Activated B cell treated with CpG ODN at 0.5 μM for 24 hours (primary cell): Measurements from ENCODE around the gene BCAM. TPM values are rescaled to one million over a fixed set of nuclear protein-coding genes. Genes with fewer than 3 reads are reported as not detected.
"Not testable (repeated sequence)": the region's sequence is repeated elsewhere in the genome, so short reads cannot be mapped to it uniquely, and the experiment has no call there.

Experiments
- ATAC-seq: fragments of 200-7000 bp; cut with Tn5 transposase; one replicate; pipeline ENCODE4 v1.10.0; 2021; ENCODE audit warnings: low read depth, mild to moderate bottlenecking, moderate library complexity
- CTCF ChIA-PET: fragments of 350-600 bp; sonication (Branson Sonifier 250); formaldehyde crosslinking; loops from one replicate; lab custom pipeline; 2021; ENCODE audit warnings: antibody characterized with exemption; lab: Charles Lee
- POLR2A ChIA-PET: fragments of 350-600 bp; sonication (Branson Sonifier 250); formaldehyde crosslinking; loops from one replicate; lab custom pipeline; 2021; ENCODE audit warnings: antibody characterized with exemption; lab: Charles Lee
- DNase-seq: peaks from one replicate; pipeline ENCODE4 v3.0.0; 2022
- H3K27ac Mint-ChIP-seq: one replicate; pipeline ENCODE4 v1.8.0; 2020; ENCODE audit warnings: mixed read lengths
- H3K27me3 Mint-ChIP-seq: one replicate; pipeline ENCODE4 v1.8.0; 2021; ENCODE audit warnings: mixed read lengths
- H3K36me3 Mint-ChIP-seq: one replicate; pipeline ENCODE4 v1.8.0; 2021; ENCODE audit warnings: low read depth, mixed read lengths
- H3K4me1 Mint-ChIP-seq: one replicate; pipeline ENCODE4 v1.8.0; 2021; ENCODE audit warnings: mixed read lengths
- H3K4me3 Mint-ChIP-seq: one replicate; pipeline ENCODE4 v1.8.0; 2020; ENCODE audit warnings: mild to moderate bottlenecking, mixed read lengths
- H3K9me3 Mint-ChIP-seq: one replicate; pipeline ENCODE4 v1.8.0; 2020; ENCODE audit warnings: mixed read lengths
- CTCF ChIP-seq: fragments of 200-600 bp; IDR thresholded peaks from one replicate; pipeline ENCODE4 v1.8.0; 2022; ENCODE audit warnings: antibody characterized with exemption, mild to moderate bottlenecking
- intact Hi-C: fragments of 100-400 bp; cut with micrococcal nuclease; formaldehyde crosslinking; loops from one replicate; pipeline ENCODE4 v1.15.1; 2024
- total RNA-seq: library from RNA; stranded (reverse); gene quantifications from 2 replicates; pipeline ENCODE4 v1.2.3, GENCODE V29; 2022

BCAM gene
- total RNA-seq, 1 donor from 2014 or later, result not detected

DNA sequence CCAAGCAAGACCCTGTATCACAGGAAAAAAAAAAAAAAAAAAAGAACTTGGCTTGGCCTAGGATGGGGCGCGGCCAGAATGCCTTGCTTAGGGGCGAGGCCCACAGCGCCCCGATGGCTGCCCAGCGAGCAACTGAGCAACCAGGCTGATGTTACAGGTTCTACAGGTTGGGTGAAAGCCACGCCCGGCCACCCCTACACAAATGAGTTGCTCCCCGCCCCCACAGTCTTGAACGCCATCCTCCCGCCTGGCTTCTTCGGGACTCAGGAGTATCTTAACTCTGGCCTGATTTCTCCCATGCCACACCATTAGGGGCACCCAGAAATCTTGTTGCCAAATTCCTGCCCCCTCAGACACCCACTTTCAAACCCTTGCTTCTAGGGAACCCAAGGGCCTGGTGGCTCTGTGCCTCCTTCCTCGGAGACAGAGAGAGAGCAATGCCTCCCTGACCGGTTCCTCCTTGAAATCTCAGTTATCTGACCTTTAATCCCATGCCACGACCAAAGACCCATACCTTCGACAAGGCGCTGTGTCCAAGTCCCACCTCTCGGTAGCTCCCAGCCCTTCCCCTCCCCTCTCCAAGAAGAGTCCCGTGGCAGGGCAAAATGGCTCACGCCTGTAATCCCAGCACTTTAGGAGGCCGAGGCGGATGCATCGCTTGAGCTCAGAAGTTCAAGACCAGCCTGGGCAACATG, 32.4 kb upstream of the BCAM start:
- Mint-ChIP-seq H3K36me3 (no peaks in the 10 kb centered on the region), H3K4me1 (no peaks in the 10 kb centered on the region), H3K27me3 (peaks cover 6% of the 10 kb centered on the region), H3K4me3 (no peak overlapping the region), H3K9me3 (no peaks in the 10 kb centered on the region), H3K27ac (no peak overlapping the region)
- DNase-seq (no peak), ATAC-seq (no peak)
- intact Hi-C loops, result no loop called here
- TF ChIP-seq CTCF, result no peak
- POLR2A ChIA-PET, result interaction anchor here (0.6 kb wide), 1 partner anchor 50 kb away, joined by 7 read pairs; no protein-coding TSS in a partner anchor
- CTCF ChIA-PET, result interaction anchor here (1.2 kb wide), 1 partner anchor 52 kb away, joined by 3 read pairs; no protein-coding TSS in a partner anchor

DNA sequence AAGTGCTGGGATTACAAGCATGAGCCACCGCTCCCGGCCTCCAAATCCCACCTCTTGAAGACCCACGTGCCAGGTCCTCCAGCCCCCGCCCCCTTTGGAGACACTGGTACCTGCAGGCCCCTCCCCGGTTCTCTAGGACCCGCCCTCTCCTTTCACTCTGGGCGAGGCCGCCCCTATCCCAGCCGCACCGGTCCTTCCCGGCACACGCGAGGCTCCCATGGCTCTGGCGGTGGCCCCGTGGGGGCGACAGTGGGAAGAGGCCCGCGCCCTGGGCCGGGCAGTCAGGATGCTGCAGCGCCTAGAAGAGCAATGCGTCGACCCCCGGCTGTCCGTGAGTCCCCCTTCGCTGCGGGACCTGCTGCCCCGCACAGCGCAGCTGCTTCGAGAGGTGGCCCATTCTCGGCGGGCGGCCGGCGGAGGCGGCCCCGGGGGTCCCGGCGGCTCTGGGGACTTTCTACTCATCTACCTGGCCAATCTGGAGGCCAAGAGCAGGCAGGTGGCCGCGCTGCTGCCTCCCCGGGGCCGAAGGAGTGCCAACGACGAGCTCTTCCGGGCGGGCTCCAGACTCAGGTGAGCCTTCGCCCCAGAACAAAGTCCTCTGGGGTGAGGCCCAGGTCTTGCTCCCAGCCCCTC, 31.1 kb upstream of the BCAM start, which contains the start of gene CBLC:
Gene CBLC (plus strand): TSS at position 176 of the 633 bp plus-strand sequence. CDS start 42 bp downstream, at position 218.
- DNase-seq (no peak), ATAC-seq (no peak)
- Mint-ChIP-seq H3K27me3 (peaks cover 6% of the 10 kb centered on the region), H3K9me3 (no peaks in the 10 kb centered on the region), H3K4me3 (no peak within 1 kb of the TSS), H3K36me3 (no peaks in the 10 kb centered on the region), H3K4me1 (no peaks in the 10 kb centered on the region), H3K27ac (no peak within 1 kb of the TSS)
- intact Hi-C loops, result no loop called here
- CTCF ChIA-PET, result no interaction called here
- POLR2A ChIA-PET, result no interaction called here
- no peak for TF ChIP-seq CTCF

GRCh38 chr19:44779150-44779549, 29.8 kb upstream of the BCAM start:
- Mint-ChIP-seq H3K27ac (no peak overlapping the region), H3K36me3 (no peaks in the 10 kb centered on the region), H3K27me3 (peaks cover 7% of the 10 kb centered on the region), H3K4me1 (peaks cover under 1% of the 10 kb centered on the region), H3K9me3 (no peaks in the 10 kb centered on the region), H3K4me3 (no peak overlapping the region)
- ChIA-PET CTCF (interaction anchor here (1.4 kb wide), 1 partner anchor 55 kb away, joined by 5 read pairs; no protein-coding TSS in a partner anchor), POLR2A (no interaction called here)
- no peak for ATAC-seq
- intact Hi-C loops, result no loop called here
- DNase-seq, result no peak
- TF ChIP-seq CTCF, result no peak

DNA sequence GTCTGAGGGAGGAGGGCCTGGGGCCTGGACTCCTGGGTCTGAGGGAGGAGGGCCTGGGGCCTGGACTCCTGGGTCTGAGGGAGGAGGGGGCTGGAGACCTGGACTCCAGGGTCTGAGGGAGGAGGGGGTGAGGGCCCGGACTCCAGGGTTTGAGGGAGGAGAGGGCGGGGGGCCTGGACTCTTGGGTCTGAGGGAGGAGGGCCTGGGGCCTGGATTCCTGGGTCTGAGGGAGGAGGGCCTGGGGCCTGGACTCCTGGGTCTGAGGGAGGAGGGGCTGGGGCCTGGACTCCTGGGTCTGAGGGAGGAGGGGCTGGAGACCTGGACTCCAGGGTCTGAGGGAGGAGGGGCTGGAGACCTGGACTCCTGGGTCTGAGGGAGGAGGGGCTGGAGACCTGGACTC, 27.2 kb upstream of the BCAM start:
- DNase-seq, CTCF ChIA-PET, H3K4me3 Mint-ChIP-seq, H3K4me1 Mint-ChIP-seq, H3K27ac Mint-ChIP-seq, H3K27me3 Mint-ChIP-seq, POLR2A ChIA-PET, intact Hi-C loops, ATAC-seq, H3K36me3 Mint-ChIP-seq, H3K9me3 Mint-ChIP-seq: not testable (repeated sequence)

- Mint-ChIP-seq H3K36me3 (no peaks in the 10 kb centered on the region), H3K9me3 (no peaks in the 10 kb centered on the region), H3K27me3 (peaks cover 7% of the 10 kb centered on the region), H3K27ac (no peak overlapping the region), H3K4me3 (no peak overlapping the region), H3K4me1 (peaks cover 6% of the 10 kb centered on the region)
- TF ChIP-seq CTCF, result no peak
- intact Hi-C loops, result no loop called here
- DNase-seq (no peak), ATAC-seq (no peak)
- CTCF ChIA-PET, result interaction anchor here (0.6 kb wide), 1 partner anchor 39 kb away, joined by 3 read pairs; no protein-coding TSS in a partner anchor
- POLR2A ChIA-PET, result no interaction called here
Observed at GRCh38 chr19:44782729-44783128, 26.2 kb upstream of the BCAM start.
